ENCODE data around the gene LGMN.

LGMN gene

DNA sequence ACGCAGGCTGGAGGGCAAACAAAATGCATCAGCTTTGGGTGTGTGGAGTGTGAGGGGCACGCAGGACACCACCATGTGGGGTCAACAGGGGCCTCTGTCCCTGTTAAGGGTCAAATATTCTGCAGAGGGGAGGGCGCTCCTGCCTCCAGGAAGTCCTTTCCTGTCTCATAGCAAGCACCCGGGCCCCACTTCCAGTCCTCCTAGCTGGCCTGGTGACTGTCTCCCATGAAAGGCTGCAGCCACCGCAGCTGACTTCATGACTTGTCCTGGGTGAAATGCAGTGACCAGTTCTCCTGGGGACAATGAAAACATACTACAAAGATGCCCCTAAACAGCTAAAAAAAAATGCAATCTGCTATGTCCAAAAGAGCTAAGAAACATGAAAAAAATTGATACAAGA is 53.6 kb downstream of the LGMN start:
- Histone ChIP-seq H3K36me3 (ENCODE audit: insufficient read depth, low read length) (no peaks in the 10 kb centered on the region), H2AFZ (ENCODE audit: low read length, unreplicated experiment) (no peak overlapping the region), H3K4me1 (ENCODE audit: control insufficient read depth, insufficient read depth, low read length, unreplicated experiment) (peaks cover 9% of the 10 kb centered on the region), H3K27me3 (ENCODE audit: insufficient read depth, low read length) (peaks cover 13% of the 10 kb centered on the region; the same call in 1 of the 2 replicates), H3K79me2 (ENCODE audit: control insufficient read depth, insufficient read depth, low read length, unreplicated experiment) (no peaks in the 10 kb centered on the region), H3K4me3 (ENCODE audit: low read depth, low read length) (no peak overlapping the region), H3K27ac (ENCODE audit: low read depth, low read length) (no peak overlapping the region)

GRCh38 chr14:92693998-92694795 is 54.2 kb downstream of the LGMN start:
- peaks cover 13% of the 10 kb centered on the region; the same call in 1 of the 2 replicates for H3K27me3 ChIP-seq (ENCODE audit: insufficient read depth, low read length)
- no peak overlapping the region for H3K4me3 ChIP-seq (ENCODE audit: low read depth, low read length)
- H2AFZ ChIP-seq (ENCODE audit: low read length, unreplicated experiment) = no peak overlapping the region
- H3K79me2 ChIP-seq (ENCODE audit: control insufficient read depth, insufficient read depth, low read length, unreplicated experiment) = no peaks in the 10 kb centered on the region
- peaks cover 9% of the 10 kb centered on the region for H3K4me1 ChIP-seq (ENCODE audit: control insufficient read depth, insufficient read depth, low read length, unreplicated experiment)
- H3K36me3 ChIP-seq (ENCODE audit: insufficient read depth, low read length) = no peaks in the 10 kb centered on the region
- H3K27ac ChIP-seq (ENCODE audit: low read depth, low read length) = no peak overlapping the region

DNA sequence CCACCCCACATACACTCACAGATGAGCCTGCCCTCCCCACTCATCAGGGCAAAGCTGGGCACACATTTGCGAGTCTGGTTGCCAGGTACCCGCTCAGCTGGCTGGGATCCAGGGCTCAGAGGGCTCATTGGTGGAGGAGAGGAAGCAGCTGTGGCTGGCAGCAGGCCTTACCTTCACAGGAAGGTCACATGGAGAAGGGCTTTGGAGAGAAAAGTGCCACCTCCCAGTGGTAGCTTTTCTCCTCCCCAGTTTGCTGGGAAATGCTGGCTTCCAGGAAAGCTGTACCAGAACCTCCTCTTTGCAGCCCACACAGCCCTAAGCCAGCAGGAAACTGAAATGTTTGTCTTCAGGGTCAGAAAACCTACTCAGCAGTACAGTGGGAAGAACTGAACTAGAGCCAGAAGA is 55.6 kb downstream of the LGMN start:
- Histone ChIP-seq H3K27ac (ENCODE audit: low read depth, low read length) (no peak overlapping the region), H3K79me2 (ENCODE audit: control insufficient read depth, insufficient read depth, low read length, unreplicated experiment) (no peaks in the 10 kb centered on the region), H3K4me1 (ENCODE audit: control insufficient read depth, insufficient read depth, low read length, unreplicated experiment) (peaks cover 9% of the 10 kb centered on the region), H2AFZ (ENCODE audit: low read length, unreplicated experiment) (no peak overlapping the region), H3K36me3 (ENCODE audit: insufficient read depth, low read length) (no peaks in the 10 kb centered on the region), H3K4me3 (ENCODE audit: low read depth, low read length) (no peak overlapping the region), H3K27me3 (ENCODE audit: insufficient read depth, low read length) (peaks cover 13% of the 10 kb centered on the region; the same call in 1 of the 2 replicates)

DNA sequence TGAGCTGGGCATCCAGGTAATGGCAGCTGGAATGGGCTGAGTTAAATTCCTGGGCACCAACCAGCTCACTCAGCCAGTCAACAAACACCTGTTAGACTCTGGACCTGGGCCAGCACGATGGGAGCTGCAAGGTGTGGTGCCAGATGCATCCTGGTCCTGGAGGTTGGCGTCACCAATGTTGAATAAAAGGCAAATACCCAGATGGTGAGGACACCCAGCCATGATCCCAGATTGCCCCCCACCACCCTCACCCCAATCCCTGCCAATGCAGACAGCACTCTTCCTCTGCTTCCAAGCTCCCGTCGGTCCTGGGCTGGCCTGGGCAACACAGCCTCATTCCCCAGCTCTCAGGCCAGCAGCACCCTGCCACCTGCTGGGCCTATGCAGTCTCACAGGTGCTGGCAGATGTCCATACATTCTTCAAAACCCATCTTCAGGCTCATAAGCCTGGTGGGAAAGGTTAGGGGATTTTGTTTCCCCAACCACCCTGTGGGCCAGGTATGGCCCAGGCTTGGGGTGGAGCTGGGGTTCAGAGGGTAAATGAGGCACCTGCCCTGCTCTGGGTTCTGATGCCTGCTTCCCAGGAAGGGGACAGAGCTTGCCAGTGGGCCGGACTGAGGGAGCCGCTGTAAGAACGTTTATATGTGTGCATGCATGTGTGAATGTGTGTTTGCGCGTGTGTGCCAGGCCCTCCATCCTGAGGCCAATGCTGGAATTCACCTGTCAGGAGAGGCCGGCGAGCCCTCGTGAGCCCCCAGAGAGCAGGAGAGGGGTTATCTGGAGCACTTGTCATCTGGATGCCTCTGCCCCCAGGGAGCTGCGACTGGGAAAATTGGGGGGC is 58.0 kb downstream of the LGMN start:
- Histone ChIP-seq H3K79me2 (ENCODE audit: control insufficient read depth, insufficient read depth, low read length, unreplicated experiment) (no peaks in the 10 kb centered on the region), H3K27me3 (ENCODE audit: insufficient read depth, low read length) (peaks cover 13% of the 10 kb centered on the region; the same call in 1 of the 2 replicates), H3K36me3 (ENCODE audit: insufficient read depth, low read length) (no peaks in the 10 kb centered on the region), H3K4me1 (ENCODE audit: control insufficient read depth, insufficient read depth, low read length, unreplicated experiment) (peaks cover 9% of the 10 kb centered on the region), H3K27ac (ENCODE audit: low read depth, low read length) (no peak overlapping the region), H2AFZ (ENCODE audit: low read length, unreplicated experiment) (no peak overlapping the region), H3K4me3 (ENCODE audit: low read depth, low read length) (no peak overlapping the region)

GRCh38 chr14:92688434-92689375 is 59.7 kb downstream of the LGMN start:
- no peak overlapping the region for H3K27ac ChIP-seq (ENCODE audit: low read depth, low read length)
- H3K4me3 ChIP-seq (ENCODE audit: low read depth, low read length) = no peak overlapping the region
- H3K4me1 ChIP-seq (ENCODE audit: control insufficient read depth, insufficient read depth, low read length, unreplicated experiment) = peaks cover 9% of the 10 kb centered on the region
- no peaks in the 10 kb centered on the region for H3K27me3 ChIP-seq (ENCODE audit: insufficient read depth, low read length)
- no peaks in the 10 kb centered on the region for H3K36me3 ChIP-seq (ENCODE audit: insufficient read depth, low read length)
- no peaks in the 10 kb centered on the region for H3K79me2 ChIP-seq (ENCODE audit: control insufficient read depth, insufficient read depth, low read length, unreplicated experiment)
- no peak overlapping the region for H2AFZ ChIP-seq (ENCODE audit: low read length, unreplicated experiment)

DNA sequence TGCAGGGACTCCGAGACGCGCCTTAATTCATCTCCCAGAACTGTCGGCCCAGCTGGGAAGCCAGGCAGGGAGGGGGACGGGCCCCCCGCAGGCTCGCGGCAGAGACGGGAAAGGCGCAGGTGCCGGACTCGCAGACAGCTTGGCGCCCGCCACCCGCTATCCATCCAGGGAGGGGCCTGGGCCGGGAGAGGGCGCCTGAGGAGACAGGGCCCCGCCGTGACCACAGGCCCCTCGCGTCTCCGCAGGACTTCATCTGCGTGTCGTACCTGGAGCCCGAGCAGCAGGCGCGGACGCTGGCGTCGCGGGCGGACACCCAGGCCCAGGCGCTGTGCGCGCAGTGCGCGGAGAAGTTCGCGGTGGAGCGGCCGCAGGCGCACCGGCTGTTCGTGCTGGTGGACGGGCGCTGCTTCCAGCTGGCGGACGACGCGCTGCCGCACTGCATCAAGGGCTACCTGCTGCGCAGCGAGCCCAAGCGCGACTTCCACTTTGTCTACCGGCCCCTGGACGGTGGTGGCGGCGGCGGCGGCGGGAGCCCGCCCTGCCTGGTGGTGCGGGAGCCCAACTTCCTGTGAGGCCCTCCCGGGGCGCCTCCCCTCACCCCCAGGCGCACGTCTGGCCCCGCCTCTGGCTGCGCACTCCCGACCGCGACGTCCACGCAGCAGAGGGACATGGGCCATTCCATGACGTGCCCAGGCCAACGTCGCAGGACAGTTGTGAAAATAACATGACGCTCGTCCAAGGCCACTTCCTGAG is 60.6 kb downstream of the LGMN start:
- H3K27ac ChIP-seq (ENCODE audit: low read depth, low read length) = no peak overlapping the region
- no peaks in the 10 kb centered on the region for H3K27me3 ChIP-seq (ENCODE audit: insufficient read depth, low read length)
- no peak overlapping the region for H3K4me3 ChIP-seq (ENCODE audit: low read depth, low read length)
- H3K36me3 ChIP-seq (ENCODE audit: insufficient read depth, low read length) = no peaks in the 10 kb centered on the region
- no peaks in the 10 kb centered on the region for H3K79me2 ChIP-seq (ENCODE audit: control insufficient read depth, insufficient read depth, low read length, unreplicated experiment)
- peaks cover 5% of the 10 kb centered on the region for H3K4me1 ChIP-seq (ENCODE audit: control insufficient read depth, insufficient read depth, low read length, unreplicated experiment)
- no peak overlapping the region for H2AFZ ChIP-seq (ENCODE audit: low read length, unreplicated experiment)

GRCh38 chr14:92686900-92687427 is 61.5 kb downstream of the LGMN start:
- H2AFZ ChIP-seq (ENCODE audit: low read length, unreplicated experiment) = no peak overlapping the region

GRCh38 chr14:92686411-92686899 is 62.0 kb downstream of the LGMN start:
- H2AFZ ChIP-seq (ENCODE audit: low read length, unreplicated experiment) = no peak overlapping the region
- H3K79me2 ChIP-seq (ENCODE audit: control insufficient read depth, insufficient read depth, low read length, unreplicated experiment) = no peaks in the 10 kb centered on the region
- no peak overlapping the region for H3K4me3 ChIP-seq (ENCODE audit: low read depth, low read length)

More at GRCh38 chr14:92686900-92687427, 61.5 kb downstream of the LGMN start:
- H3K27ac ChIP-seq (ENCODE audit: low read depth, low read length) = no peak overlapping the region
- H3K79me2 ChIP-seq (ENCODE audit: control insufficient read depth, insufficient read depth, low read length, unreplicated experiment) = no peaks in the 10 kb centered on the region
- no peaks in the 10 kb centered on the region for H3K27me3 ChIP-seq (ENCODE audit: insufficient read depth, low read length)
- H3K4me3 ChIP-seq (ENCODE audit: low read depth, low read length) = 0 out of 2 replicates have a peak overlapping the region, but pooled peaks have one; percentile 33
- no peaks in the 10 kb centered on the region for H3K4me1 ChIP-seq (ENCODE audit: control insufficient read depth, insufficient read depth, low read length, unreplicated experiment)
- no peaks in the 10 kb centered on the region for H3K36me3 ChIP-seq (ENCODE audit: insufficient read depth, low read length)

DNA sequence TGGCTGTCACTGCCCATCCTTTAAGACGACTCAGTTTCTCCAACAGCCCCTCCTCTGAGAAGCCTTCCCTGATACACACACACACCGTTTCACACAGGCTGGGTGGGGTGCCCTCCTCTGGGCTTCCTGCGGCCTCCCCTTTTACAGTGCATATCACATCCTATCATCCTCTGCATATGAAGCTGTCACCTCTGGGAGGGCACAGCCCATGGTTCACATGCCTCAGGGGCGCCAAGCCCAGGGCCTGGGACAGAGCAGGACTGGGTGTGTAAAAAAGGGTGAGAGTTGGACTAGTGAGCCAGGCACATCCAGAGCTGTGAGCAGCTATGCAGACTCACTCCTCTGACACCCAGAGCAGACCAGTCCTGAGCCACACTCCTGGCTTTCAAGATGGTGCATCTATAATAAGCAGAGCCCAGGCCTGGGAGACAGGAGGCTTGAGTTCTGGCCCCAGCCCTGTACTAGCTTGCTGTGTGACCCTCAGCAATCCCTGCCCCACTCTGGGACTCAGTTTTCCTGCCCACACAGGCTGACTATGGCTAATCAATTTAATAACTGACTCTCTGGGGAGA is 62.6 kb downstream of the LGMN start:
- H3K27me3 ChIP-seq (ENCODE audit: insufficient read depth, low read length) = no peaks in the 10 kb centered on the region
- no peak overlapping the region for H3K27ac ChIP-seq (ENCODE audit: low read depth, low read length)
- H3K79me2 ChIP-seq (ENCODE audit: control insufficient read depth, insufficient read depth, low read length, unreplicated experiment) = no peaks in the 10 kb centered on the region

More at GRCh38 chr14:92686411-92686899, 62.0 kb downstream of the LGMN start:
- Histone ChIP-seq H3K27ac (ENCODE audit: low read depth, low read length) (no peak overlapping the region), H3K4me1 (ENCODE audit: control insufficient read depth, insufficient read depth, low read length, unreplicated experiment) (no peaks in the 10 kb centered on the region), H3K36me3 (ENCODE audit: insufficient read depth, low read length) (no peaks in the 10 kb centered on the region), H3K27me3 (ENCODE audit: insufficient read depth, low read length) (no peaks in the 10 kb centered on the region)

More for the DNA sequence above, 62.6 kb downstream of the LGMN start:
- Histone ChIP-seq H2AFZ (ENCODE audit: low read length, unreplicated experiment) (no peak overlapping the region), H3K36me3 (ENCODE audit: insufficient read depth, low read length) (no peaks in the 10 kb centered on the region), H3K4me3 (ENCODE audit: low read depth, low read length) (no peak overlapping the region), H3K4me1 (ENCODE audit: control insufficient read depth, insufficient read depth, low read length, unreplicated experiment) (no peaks in the 10 kb centered on the region)

All from ACC112 (cell line).